Gastroesophageal sphincter (tissue), 4 donors: ENCODE measurements around the gene FMO4. TPM values are rescaled to one million over a fixed set of nuclear protein-coding genes. Genes with fewer than 3 reads are reported as not detected.
"Not testable (repeated sequence)": the region's sequence is repeated elsewhere in the genome, so short reads cannot be mapped to it uniquely, and the experiment has no call there.

ENCODE experiments used
- ATAC-seq: fragments of 150-250 bp; one replicate; pipeline ENCODE4 v1.9.1; 2016; ENCODE audit warnings: mild to moderate bottlenecking, moderate library complexity
- H3K27ac ChIP-seq, 4 donors: fragments of 200-600 bp; sonication (generic) in 3 of 4; 1 replicate in 3 of 4; 2 replicates in 1 of 4; pipeline ENCODE4 v1.5.1; 2016 to 2019
- H3K27me3 ChIP-seq: fragments of 200-600 bp; sonication (generic); one replicate; pipeline ENCODE4 v1.5.1; 2019
- H3K36me3 ChIP-seq, 2 donors: fragments of 200-600 bp; sonication (generic); one replicate each; pipeline ENCODE4 v1.5.1; 2019; ENCODE audit warnings: control low read depth in 1 of 2
- H3K4me1 ChIP-seq, 3 donors: fragments of 200-600 bp; sonication (generic); 1 replicate in 2 of 3; 2 replicates in 1 of 3; pipeline ENCODE4 v1.5.1; 2016 to 2019; ENCODE audit warnings: control low read depth in 2 of 3
- H3K4me3 ChIP-seq, 2 donors: fragments of 200-600 bp; sonication (generic); one replicate each; pipeline ENCODE4 v1.5.1; 2019; ENCODE audit warnings: mild to moderate bottlenecking in 1 of 2, moderate library complexity in 1 of 2
- H3K9me3 ChIP-seq, 3 donors: fragments of 200-600 bp; sonication (generic); one replicate each; pipeline ENCODE4 v1.5.1; 2017 to 2019; ENCODE audit warnings: control low read depth in 2 of 3
- EP300 ChIP-seq: sonication (generic); formaldehyde crosslinking; IDR thresholded peaks from one replicate; pipeline ENCODE4 v1.6.1; 2017; ENCODE audit warnings: antibody characterized with exemption, mild to moderate bottlenecking
- POLR2A ChIP-seq, 2 donors: fragments of 450-650 bp; IDR thresholded peaks; one replicate each; pipeline ENCODE4 v1.6.1; 2017; ENCODE audit warnings: antibody characterized with exemption in 2 of 2, mild to moderate bottlenecking in 2 of 2, moderate library complexity in 1 of 2
- POLR2AphosphoS5 ChIP-seq: sonication (generic); formaldehyde crosslinking; IDR thresholded peaks from one replicate; pipeline ENCODE4 v1.6.1; 2017; ENCODE audit warnings: antibody characterized with exemption
- WGBS, 2 donors: methylation state at CpG; one replicate each; pipeline ENCODE4 v1.1.5; 2018; ENCODE audit warnings: low coverage in 1 of 2; 5-methylcytosine and 5-hydroxymethylcytosine counted together
- small RNA-seq, 4 donors: library from RNA; depleted of rRNA; stranded (forward); fragments of <200 nt; gene quantifications; one replicate each; pipeline ENCODE3, GENCODE V24; 2016
- total RNA-seq, 4 donors: library from RNA; depleted of rRNA; stranded (reverse); fragments of >200 nt; gene quantifications; one replicate each; pipeline ENCODE4 v1.1.0, GENCODE V29; 2016
- TF ChIP-seq, protein P1 (sequence below), 4 experiments: fragments of 200-600 bp in 2 of 4; fragments of 450-650 bp in 2 of 4; sonication (generic) in 1 of 4; IDR thresholded peaks; one replicate each; pipeline ENCODE4 v1.5.1; 2017 to 2019; ENCODE audit warnings: antibody characterized with exemption in 4 of 4, mild to moderate bottlenecking in 2 of 4, moderate library complexity in 2 of 4

FMO4 gene
- total RNA-seq, 4 donors from 2014 or later, result 0.54 to 2.7 (median 1.4) TPM

DNA sequence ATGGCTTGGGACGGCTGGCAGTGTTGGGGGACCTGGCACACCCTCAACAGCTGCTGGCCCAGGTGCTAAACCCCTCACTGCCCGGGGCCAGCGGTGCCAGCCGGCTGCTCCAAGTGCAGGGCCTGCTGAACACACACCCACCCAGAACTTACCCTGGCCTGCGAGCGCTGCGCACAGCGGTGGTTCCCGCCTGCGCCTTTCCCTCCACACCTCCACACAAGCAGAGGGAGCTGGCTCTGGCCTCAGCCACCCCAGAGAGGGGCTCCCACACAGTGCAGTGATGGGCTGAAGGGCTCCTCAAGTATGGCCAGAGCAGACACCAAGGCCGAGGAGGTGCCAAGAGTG, 67.9 kb downstream of the FMO4 start:
- H3K27me3 ChIP-seq, result no peaks in the 10 kb centered on the region
- H3K36me3 ChIP-seq, result no peaks in the 10 kb centered on the region
- H3K4me1 ChIP-seq, result no peaks in the 10 kb centered on the region
- H3K27ac ChIP-seq, result no peak overlapping the region
- no CpG with 5 or more reads among the region's 11 CpGs for WGBS, 2 donors
- no peak overlapping the region for H3K4me3 ChIP-seq
- peaks cover 0 to 6% (median 0%) of the 10 kb centered on the region in 3 donors for H3K9me3 ChIP-seq
- TF ChIP-seq EP300 (no peak), POLR2A (IDR thresholded peaks at IDR 0.05) (no peak), POLR2AphosphoS5 (no peak)
- TF ChIP-seq, protein P1, sequence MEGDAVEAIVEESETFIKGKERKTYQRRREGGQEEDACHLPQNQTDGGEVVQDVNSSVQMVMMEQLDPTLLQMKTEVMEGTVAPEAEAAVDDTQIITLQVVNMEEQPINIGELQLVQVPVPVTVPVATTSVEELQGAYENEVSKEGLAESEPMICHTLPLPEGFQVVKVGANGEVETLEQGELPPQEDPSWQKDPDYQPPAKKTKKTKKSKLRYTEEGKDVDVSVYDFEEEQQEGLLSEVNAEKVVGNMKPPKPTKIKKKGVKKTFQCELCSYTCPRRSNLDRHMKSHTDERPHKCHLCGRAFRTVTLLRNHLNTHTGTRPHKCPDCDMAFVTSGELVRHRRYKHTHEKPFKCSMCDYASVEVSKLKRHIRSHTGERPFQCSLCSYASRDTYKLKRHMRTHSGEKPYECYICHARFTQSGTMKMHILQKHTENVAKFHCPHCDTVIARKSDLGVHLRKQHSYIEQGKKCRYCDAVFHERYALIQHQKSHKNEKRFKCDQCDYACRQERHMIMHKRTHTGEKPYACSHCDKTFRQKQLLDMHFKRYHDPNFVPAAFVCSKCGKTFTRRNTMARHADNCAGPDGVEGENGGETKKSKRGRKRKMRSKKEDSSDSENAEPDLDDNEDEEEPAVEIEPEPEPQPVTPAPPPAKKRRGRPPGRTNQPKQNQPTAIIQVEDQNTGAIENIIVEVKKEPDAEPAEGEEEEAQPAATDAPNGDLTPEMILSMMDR (IDR thresholded peaks at IDR 0.05), result no peak
- ATAC-seq, result no peak

DNA sequence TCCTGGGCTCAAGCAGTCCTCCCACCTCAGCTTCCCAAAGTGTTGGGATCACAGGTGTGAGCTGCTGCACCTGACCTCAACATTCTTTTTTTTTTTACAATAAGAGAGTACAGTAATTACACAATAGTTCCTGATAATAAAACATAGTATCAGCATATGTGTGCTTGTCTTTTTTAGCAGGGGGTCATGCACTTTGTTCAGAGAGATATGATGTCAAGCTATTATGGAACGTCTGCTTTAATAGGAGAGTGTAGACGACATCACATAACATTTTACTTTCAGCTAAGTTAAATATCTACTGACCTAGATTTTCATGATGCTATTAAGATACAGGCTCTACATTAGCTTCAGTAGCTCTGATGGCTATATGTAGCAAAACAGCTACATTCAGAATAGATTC, 70.5 kb downstream of the FMO4 start:
- Histone ChIP-seq H3K36me3 (no peaks in the 10 kb centered on the region), H3K4me1 (no peaks in the 10 kb centered on the region), H3K27ac (no peak overlapping the region), H3K4me3 (no peak overlapping the region), H3K27me3 (no peaks in the 10 kb centered on the region), H3K9me3 (peaks cover 0 to 6% (median 0%) of the 10 kb centered on the region in 3 donors)
- WGBS, 2 donors, result 31 to 57% methylated on average over 2 of the region's 2 CpGs
- ATAC-seq, result no peak
- TF ChIP-seq, protein P1 (IDR thresholded peaks at IDR 0.05), result no peak
- TF ChIP-seq EP300 (no peak), POLR2A (IDR thresholded peaks at IDR 0.05) (no peak), POLR2AphosphoS5 (no peak)

DNA sequence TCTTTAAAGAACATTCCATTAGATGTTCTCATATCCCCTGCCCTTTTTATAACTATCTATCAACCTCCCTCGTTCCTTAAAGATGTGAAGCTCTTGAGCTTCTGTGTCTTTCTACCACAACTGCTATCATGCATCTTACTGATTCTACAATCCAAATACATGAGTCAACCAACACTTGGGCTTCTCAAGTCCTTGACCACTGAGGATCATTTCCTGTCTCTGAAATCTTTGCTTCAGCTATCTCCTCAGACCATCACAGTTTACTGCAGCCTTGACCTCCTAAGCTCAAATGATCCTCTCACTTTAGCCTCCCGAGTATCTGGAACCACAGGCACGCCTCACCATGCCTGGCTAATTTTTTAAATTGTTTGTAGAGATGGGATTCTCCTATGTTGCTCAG, 75.2 kb downstream of the FMO4 start:
- no peak for ATAC-seq
- H3K4me3 ChIP-seq, result no peak overlapping the region
- no peaks in the 10 kb centered on the region for H3K27me3 ChIP-seq
- 63 to 86% methylated on average over 1 to 3 of the region's 3 CpGs for WGBS, 2 donors
- no peak for TF ChIP-seq EP300
- TF ChIP-seq, protein P1 (IDR thresholded peaks at IDR 0.05), result no peak
- no peak for TF ChIP-seq POLR2AphosphoS5
- no peaks in the 10 kb centered on the region for H3K36me3 ChIP-seq
- no peaks in the 10 kb centered on the region for H3K4me1 ChIP-seq
- no peak overlapping the region for H3K27ac ChIP-seq
- H3K9me3 ChIP-seq, result no peaks in the 10 kb centered on the region

DNA sequence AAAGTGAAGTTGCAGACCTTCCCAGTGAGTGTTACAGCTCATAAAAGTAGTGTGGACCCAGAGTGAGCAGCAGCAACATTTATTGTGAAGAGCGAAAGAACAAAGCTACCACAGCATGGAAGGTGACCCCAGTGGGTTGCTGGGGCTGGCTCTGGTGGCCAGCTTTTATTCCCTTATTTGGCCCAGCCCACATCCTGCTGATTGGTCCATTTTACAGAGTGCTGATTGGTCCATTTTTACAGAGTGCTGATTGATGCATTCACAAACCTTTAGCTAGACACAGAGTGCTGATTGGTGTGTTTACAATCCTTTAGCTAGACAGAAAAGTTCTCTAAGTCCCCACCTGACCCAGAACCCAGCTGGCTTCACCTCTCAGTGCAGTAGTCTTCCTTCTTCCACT, 76.8 kb downstream of the FMO4 start:
- not testable (repeated sequence) for H3K9me3 ChIP-seq, H3K36me3 ChIP-seq
- WGBS, 2 donors, result 71 to 100% methylated on average over 1 of the region's 1 CpG

More for the DNA sequence above, 76.8 kb downstream of the FMO4 start:
- not testable (repeated sequence) for H3K4me3 ChIP-seq, H3K4me1 ChIP-seq, H3K27me3 ChIP-seq, ATAC-seq, H3K27ac ChIP-seq

Small RNA genes within 50 kb of the gene (small RNA-seq; reads per million reads assigned to genes)
- 0 reads per million in 4 donors for gene SRP14P4

Other genes with a start within 250 kb of the FMO4 start
- 1 to 10 TPM; 2.3 to 5.5 (median 4.3) TPM for gene FMO3, start 223.3 kb upstream of the FMO4 start, total RNA-seq
- 10 to 100 TPM; 33.9 to 74.1 (median 35.9) TPM for gene FMO2, start 128.9 kb upstream of the FMO4 start, total RNA-seq
- gene FMO1, start 65.7 kb upstream of the FMO4 start, total RNA-seq, result under 1 TPM in 2 of 4 donors, not detected in 2; 0.12 to 0.81 TPM
- gene PRRC2C, start 171.3 kb downstream of the FMO4 start, total RNA-seq, result 10 to 100 TPM; 52.0 to 79.2 (median 74.4) TPM